Uterus (tissue), 4 donors: ENCODE measurements around the gene ENTREP1. TPM values are rescaled to one million over a fixed set of nuclear protein-coding genes. Genes with fewer than 3 reads are reported as not detected.
A peak's percentile ranks its signal among the peaks of the same experiment; 100 is the strongest.

Experiments
- DNase-seq, 2 donors: peaks; one replicate each; pipeline ENCODE4 v3.0.0-alpha.2; 2019 to 2020
- H3K27ac ChIP-seq, 2 donors: fragments of 200-600 bp; sonication (generic); 1 replicate in 1 of 2; 2 replicates in 1 of 2; pipeline ENCODE4 v1.5.1; 2016 to 2018
- H3K27me3 ChIP-seq, 2 donors: fragments of 200-600 bp; sonication (generic); one replicate each; pipeline ENCODE4 v1.5.1; 2018 to 2019; ENCODE audit warnings: control low read depth in 1 of 2
- H3K36me3 ChIP-seq, 2 donors: fragments of 200-600 bp; sonication (generic); one replicate each; pipeline ENCODE4 v1.5.1; 2019; ENCODE audit warnings: control low read depth in 1 of 2
- H3K4me1 ChIP-seq, 2 donors: fragments of 200-600 bp; sonication (generic); one replicate each; pipeline ENCODE4 v1.5.1; 2018 to 2019; ENCODE audit warnings: control low read depth in 1 of 2
- H3K4me3 ChIP-seq, 2 donors: fragments of 200-600 bp; sonication (generic); 1 replicate in 1 of 2; 2 replicates in 1 of 2; pipeline ENCODE4 v1.5.1; 2018 to 2019; ENCODE audit warnings: mild to moderate bottlenecking in 1 of 2
- H3K9me3 ChIP-seq, 2 donors: fragments of 200-600 bp; sonication (generic); one replicate each; pipeline ENCODE4 v1.5.1; 2019; ENCODE audit warnings: control low read depth in 1 of 2
- CTCF ChIP-seq, 4 experiments: fragments of 200-600 bp in 2 of 4; fragments of 450-650 bp in 2 of 4; sonication (generic) in 2 of 4; IDR thresholded peaks; one replicate each; pipeline ENCODE4 v1.5.1; 2016 to 2019; ENCODE audit warnings: antibody characterized with exemption in 4 of 4, mild to moderate bottlenecking in 2 of 4, moderate library complexity in 1 of 4
- POLR2A ChIP-seq, 2 donors: fragments of 450-650 bp; IDR thresholded peaks; one replicate each; pipeline ENCODE4 v1.6.1; 2016; ENCODE audit warnings: antibody characterized with exemption in 2 of 2, mild to moderate bottlenecking in 1 of 2, moderate library complexity in 1 of 2
- intact Hi-C: fragments of 100-400 bp; cut with DNase I; formaldehyde crosslinking; loops from one replicate; pipeline ENCODE4 v1.15.1; 2023; ENCODE audit warnings: low total_unique reads
- total RNA-seq, 4 donors: library from RNA; depleted of rRNA in 3 of 4; stranded (reverse); fragments of >200 nt in 3 of 4; gene quantifications; one replicate each; pipeline versions ENCODE4 v1.1.0 to v1.2.4, GENCODE V29; 2014 to 2023
- donor health status: DM: yes; HTN: yes; CAD: no.

Gene ENTREP1
- total RNA-seq, 4 donors from 2014 or later, result 0.59 to 12.6 (median 6.9) TPM

- DNase-seq, result no peak
- TF ChIP-seq CTCF (IDR thresholded peaks at IDR 0.05) (no peak), POLR2A (IDR thresholded peaks at IDR 0.05) (no peak)
- H3K4me3 ChIP-seq, result no peak overlapping the region
- intact Hi-C loops, result no loop called here
- no peaks in the 10 kb centered on the region for H3K36me3 ChIP-seq
- no peaks in the 10 kb centered on the region for H3K27me3 ChIP-seq
- H3K4me1 ChIP-seq, result no peaks in the 10 kb centered on the region
- H3K27ac ChIP-seq, result no peak overlapping the region
- H3K9me3 ChIP-seq, result no peaks in the 10 kb centered on the region
Observed at GRCh38 chr9:69292078-69292477, 32.9 kb upstream of the ENTREP1 start.

- DNase-seq, result no peak
- Histone ChIP-seq H3K36me3 (no peaks in the 10 kb centered on the region), H3K27ac (no peak overlapping the region), H3K9me3 (no peaks in the 10 kb centered on the region), H3K4me1 (no peaks in the 10 kb centered on the region), H3K27me3 (no peaks in the 10 kb centered on the region), H3K4me3 (no peak overlapping the region)
- intact Hi-C loops, result no loop called here
- TF ChIP-seq CTCF (IDR thresholded peaks at IDR 0.05), result no peak
- TF ChIP-seq POLR2A (IDR thresholded peaks at IDR 0.05), result no peak
Observed at GRCh38 chr9:69293156-69293555, 31.9 kb upstream of the ENTREP1 start.

GRCh38 chr9:69295872-69296552, 29.0 kb upstream of the ENTREP1 start:
- no peaks in the 10 kb centered on the region for H3K27me3 ChIP-seq
- no peaks in the 10 kb centered on the region for H3K36me3 ChIP-seq
- H3K4me1 ChIP-seq, result no peaks in the 10 kb centered on the region
- no peaks in the 10 kb centered on the region for H3K9me3 ChIP-seq
- DNase-seq, result peak; percentile 16 to 36
- intact Hi-C loops, result no loop called here
- TF ChIP-seq CTCF (IDR thresholded peaks at IDR 0.05), result no peak
- no peak for TF ChIP-seq POLR2A (IDR thresholded peaks at IDR 0.05)
- peak overlapping the region in 1 of 2 donors; percentile 14 for H3K27ac ChIP-seq
- H3K4me3 ChIP-seq, result no peak overlapping the region

DNA sequence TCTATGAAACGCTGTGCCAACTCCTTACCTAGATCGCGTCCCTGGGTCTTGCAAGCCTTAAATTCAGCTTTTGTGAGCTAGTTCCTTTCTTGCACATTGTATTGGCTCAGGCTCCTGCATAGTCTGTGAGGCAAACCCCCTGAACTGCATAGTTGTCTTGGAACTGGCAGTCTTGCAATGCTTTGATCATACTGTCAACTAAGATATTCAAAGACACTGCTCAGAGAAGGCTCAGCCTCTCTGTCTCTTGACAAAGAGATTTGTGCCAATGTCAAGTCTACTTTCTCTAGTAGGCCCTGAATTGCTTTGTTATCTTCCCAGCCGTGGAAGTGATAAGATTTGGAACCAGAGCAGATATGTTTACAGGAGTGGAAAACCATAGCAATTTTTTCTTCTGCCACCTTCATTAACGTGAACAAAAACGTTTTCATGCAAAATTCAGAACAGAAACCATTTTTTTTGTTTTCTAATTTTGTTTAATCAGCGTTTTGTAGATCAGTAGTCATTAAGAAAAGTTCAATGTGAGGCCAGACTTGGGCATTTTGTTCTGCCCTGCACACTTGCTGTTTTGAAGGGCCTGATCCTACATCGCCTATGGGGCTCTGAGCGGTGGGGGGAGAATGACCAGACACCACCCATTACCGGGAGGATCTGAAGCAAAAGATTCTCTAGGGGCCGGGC, 27.6 kb upstream of the ENTREP1 start:
- H3K4me1 ChIP-seq, result no peaks in the 10 kb centered on the region
- H3K4me3 ChIP-seq, result no peak overlapping the region
- intact Hi-C loops, result no loop called here
- no peak overlapping the region for H3K27ac ChIP-seq
- H3K36me3 ChIP-seq, result no peaks in the 10 kb centered on the region
- H3K27me3 ChIP-seq, result no peaks in the 10 kb centered on the region
- TF ChIP-seq POLR2A (IDR thresholded peaks at IDR 0.05), result no peak
- H3K9me3 ChIP-seq, result no peaks in the 10 kb centered on the region
- DNase-seq, result no peak

GRCh38 chr9:69299315-69299714, 25.7 kb upstream of the ENTREP1 start:
- no peak for DNase-seq
- intact Hi-C loops, result no loop called here

More at GRCh38 chr9:69299315-69299714, 25.7 kb upstream of the ENTREP1 start:
- Histone ChIP-seq H3K27ac (no peak overlapping the region), H3K4me3 (no peak overlapping the region), H3K36me3 (no peaks in the 10 kb centered on the region), H3K9me3 (no peaks in the 10 kb centered on the region), H3K27me3 (no peaks in the 10 kb centered on the region), H3K4me1 (no peaks in the 10 kb centered on the region)
- no peak for TF ChIP-seq POLR2A (IDR thresholded peaks at IDR 0.05)
- no peak for TF ChIP-seq CTCF (IDR thresholded peaks at IDR 0.05)
